GM19395 (cell line): Measurements from ENCODE around the gene OGDH.
"Not testable (repeated sequence)": the region's sequence is repeated elsewhere in the genome, so short reads cannot be mapped to it uniquely, and the experiment has no call there.

Source experiments
- ATAC-seq: cut with Tn5 transposase; IDR thresholded peaks from one replicate; pipeline ENCODE4 v1.9.1; 2021; ENCODE audit warnings: mild to moderate bottlenecking, moderate library complexity; ENCODE audit not compliant: unreplicated experiment

OGDH gene

DNA sequence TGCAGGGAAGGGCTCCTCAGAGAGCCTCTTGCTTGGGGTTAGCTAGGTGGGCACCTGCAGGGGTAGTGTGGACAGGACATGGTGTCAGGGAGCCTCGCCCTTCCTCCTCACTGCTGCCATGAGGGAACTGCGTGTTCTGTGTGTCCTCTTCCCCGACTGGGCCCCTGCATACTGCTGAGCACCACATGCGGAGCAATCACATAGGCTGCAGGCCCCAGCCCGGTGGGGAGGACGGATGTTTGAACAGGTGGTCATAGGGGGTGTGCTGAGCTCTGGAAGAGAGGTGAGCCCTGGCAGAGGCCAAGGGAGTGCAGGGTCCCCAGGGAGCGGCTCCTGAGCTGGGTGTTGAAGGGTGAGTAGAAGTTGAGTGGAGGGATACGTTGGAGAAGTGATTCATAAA, 93.9 kb downstream of the OGDH start:
- no peak for ATAC-seq

DNA sequence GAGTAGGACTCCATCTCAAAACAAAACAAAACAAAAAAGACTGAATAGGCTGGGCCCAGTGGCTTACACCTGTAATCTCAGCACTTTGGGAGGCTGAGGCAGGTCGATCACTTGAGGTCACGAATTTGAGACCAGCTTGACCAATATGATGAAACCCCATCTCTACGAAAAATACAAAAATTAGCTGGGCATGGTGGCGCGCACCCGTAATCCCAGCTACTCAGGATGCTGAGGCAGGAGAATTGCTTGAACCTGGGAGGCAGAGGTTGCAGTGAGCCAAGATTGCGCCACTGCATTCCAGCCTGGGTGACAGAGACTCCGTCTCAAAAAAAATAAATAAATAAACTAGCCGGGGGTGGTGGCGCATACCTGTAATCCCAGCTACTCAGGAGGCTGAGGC, 97.0 kb downstream of the OGDH start:
- not testable (repeated sequence) for ATAC-seq

GRCh38 chr7:44703921-44704320, 97.5 kb downstream of the OGDH start:
- ATAC-seq, result no peak

DNA sequence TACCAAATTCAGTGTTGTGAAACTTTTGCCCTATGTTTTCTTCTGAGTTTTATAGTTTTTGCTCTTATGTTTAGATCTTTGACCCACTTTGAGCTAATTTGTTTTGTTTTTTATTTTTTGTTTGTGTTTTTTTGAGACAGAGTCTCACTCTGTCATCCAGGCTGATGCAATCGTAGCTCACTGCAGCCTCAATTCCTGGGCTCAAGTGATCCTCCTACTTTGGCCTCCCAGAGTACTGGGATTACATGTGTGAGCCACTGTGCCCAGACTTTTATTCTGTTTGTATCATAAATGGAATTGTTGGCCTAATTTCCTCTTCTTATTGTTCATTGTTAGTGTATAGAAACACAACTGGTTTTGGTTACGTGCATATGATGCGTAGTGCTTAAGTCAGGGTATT, 99.0 kb downstream of the OGDH start:
- no peak for ATAC-seq

DNA sequence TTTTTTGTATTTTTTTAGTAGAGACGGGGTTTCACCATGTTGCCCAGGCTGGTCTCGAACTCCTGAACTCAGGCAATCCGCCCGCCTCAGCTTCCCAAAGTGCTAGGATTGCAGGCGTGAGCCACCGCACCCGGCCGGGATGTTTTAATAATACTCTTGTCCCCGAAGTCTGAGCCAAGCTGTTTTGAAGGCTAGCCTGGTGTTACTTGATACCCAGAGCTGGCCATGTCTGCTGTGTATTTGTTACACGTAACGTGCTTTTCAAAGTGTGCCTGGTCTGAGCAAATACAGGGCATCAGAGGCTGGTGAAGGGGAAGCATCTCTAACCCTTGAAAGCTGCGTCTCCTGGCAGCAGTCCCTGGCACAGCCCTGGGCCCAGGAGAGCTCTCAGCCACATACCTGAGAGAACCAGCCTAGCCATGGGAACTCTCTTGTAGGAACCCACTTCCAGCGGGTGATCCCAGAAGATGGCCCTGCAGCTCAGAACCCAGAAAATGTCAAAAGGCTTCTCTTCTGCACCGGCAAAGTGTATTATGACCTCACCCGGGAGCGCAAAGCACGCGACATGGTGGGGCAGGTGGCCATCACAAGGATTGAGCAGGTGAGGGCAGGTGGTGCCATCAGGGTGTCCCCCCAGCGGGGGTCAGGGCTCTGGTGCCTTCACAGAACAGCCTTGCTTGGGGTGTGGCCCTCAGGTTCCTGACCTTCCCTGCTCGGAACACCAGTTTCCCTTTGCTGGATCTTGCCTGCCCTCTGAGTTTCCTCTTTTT, 100.5 kb downstream of the OGDH start:
- no peak for ATAC-seq

GRCh38 chr7:44707558-44708230, 101.3 kb downstream of the OGDH start:
- ATAC-seq, result no peak

- ATAC-seq, result no peak
Measured at GRCh38 chr7:44709011-44709915, 102.8 kb downstream of the OGDH start.

- ATAC-seq, result no peak
Measured at GRCh38 chr7:44709945-44710596, 103.6 kb downstream of the OGDH start.

GRCh38 chr7:44711528-44711927, 105.1 kb downstream of the OGDH start:
- ATAC-seq, result no peak

DNA sequence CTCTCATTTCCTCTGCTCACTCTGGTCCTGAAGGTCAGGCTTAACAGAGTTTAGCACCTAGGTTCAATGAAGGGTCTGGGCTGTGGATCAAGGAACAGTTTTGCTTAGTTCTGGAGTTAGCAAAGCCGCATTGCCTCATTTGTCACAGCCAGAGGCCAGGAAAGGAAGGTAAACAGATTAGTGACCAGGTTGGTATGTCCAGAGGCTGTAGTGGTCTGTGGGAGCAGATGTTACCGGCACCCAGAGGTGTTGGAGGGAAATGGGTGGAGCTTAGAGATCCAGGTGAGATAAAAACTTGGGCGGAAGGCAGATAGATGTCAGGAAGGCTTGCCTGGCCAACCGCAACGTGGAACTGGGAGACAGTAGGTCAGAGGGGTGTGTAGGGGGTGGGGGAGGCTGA, 105.6 kb downstream of the OGDH start:
- no peak for ATAC-seq

GRCh38 chr7:44713141-44713540, 106.7 kb downstream of the OGDH start:
- ATAC-seq, result no peak

GRCh38 chr7:44713680-44714335, 107.4 kb downstream of the OGDH start:
- no peak for ATAC-seq

- no peak for ATAC-seq
Measured at GRCh38 chr7:44716205-44716604, 109.8 kb downstream of the OGDH start.

DNA sequence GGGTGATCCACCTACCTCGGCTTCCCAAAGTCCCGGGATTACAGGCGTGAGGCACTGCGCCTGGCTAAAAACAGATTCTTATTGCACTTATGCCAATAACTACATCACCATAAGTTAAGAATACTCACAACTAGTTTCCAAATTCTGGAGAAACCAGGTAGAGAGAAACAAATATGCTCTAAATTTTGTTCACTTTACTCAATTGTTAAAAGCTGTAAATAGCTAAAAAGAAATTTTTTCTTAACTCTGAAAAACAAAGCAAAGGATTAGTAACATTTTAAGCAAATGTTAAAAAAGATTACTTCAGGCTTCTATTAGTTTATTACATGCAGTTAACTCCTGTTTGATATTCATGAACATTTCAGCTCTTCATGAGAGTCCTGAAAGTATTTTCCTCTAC, 113.9 kb downstream of the OGDH start:
- ATAC-seq, result no peak

- ATAC-seq, result no peak
Measured at GRCh38 chr7:44724276-44724675, 117.8 kb downstream of the OGDH start.

DNA sequence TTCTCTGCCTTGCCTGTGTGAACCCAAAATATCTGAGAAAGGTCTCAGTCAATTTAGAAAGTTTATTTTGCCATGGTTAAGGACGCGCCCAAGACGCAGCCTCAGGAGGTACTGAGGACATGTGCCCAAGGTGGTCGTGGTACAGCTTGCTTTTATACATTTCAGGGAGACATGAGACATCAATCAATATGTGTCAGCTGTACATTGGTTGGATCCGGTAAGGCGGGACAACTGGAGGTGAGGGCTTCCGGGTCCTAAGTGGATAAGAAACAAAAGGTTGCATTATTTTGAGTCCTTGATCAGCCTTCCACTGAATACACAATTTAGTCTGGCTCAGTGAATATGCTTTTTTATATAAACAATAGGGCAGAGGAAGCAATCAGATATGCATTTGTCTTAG, 119.8 kb downstream of the OGDH start:
- not testable (repeated sequence) for ATAC-seq

DNA sequence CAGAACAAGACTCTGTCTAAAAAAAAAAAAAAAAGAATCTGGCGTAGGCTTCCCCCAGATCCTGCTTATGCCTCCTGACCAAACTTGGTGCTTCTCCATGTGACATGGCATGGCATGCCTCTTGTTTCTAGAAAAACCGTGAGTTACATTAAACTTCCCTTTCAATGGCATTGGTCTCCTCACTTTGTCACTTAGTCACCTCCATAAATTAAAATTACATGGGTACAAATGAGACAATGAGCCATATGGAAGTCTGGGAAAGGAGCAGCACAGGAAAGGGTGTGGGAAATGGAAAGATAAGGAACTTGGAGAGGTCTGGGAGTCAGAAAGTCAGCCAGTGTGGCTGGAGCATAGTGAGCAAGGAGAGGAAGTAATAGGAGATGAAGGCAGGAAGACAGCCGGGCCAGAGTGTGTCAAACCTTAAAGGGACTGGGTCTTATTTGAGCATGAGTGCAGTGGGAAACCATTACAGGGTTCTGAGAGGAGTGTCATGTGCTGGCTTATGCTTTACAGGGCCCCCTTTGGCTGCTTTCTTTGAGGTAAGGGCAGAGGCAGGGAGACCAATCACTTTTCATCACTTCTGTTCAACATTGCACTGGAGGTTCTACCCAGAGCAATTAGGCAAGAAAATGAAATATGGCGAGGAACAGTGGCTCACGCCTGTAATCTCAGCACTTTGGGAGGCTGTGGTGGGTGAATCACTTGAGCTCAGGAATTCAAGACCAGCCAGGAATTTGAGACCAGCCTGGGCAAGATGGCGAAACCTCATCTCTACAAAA, 120.9 kb downstream of the OGDH start:
- no peak for ATAC-seq

GRCh38 chr7:44727937-44728262, 121.5 kb downstream of the OGDH start:
- ATAC-seq, result no peak

- no peak for ATAC-seq
Measured at GRCh38 chr7:44729949-44730590, 123.6 kb downstream of the OGDH start.
